ENCODE results near the gene IL6R.
"Not testable (repeated sequence)": the region's sequence is repeated elsewhere in the genome, so short reads cannot be mapped to it uniquely, and the experiment has no call there.

Gene IL6R

GRCh38 chr1:154406886-154407197 lies 1.7 kb downstream of the IL6R start:
- no peak for DNase-seq (ENCODE audit: low read depth in 2 of 2)

- DNase-seq (ENCODE audit: low read depth in 2 of 2): peak in 1 of 2 donors; percentile 41
Observed at GRCh38 chr1:154407198-154408091, 2.3 kb downstream of the IL6R start.

- no peak for DNase-seq (ENCODE audit: low read depth in 2 of 2)
Observed at GRCh38 chr1:154408174-154408777, 3.1 kb downstream of the IL6R start.

GRCh38 chr1:154410185-154410827 lies 5.2 kb downstream of the IL6R start:
- no peak for DNase-seq (ENCODE audit: low read depth in 2 of 2)

GRCh38 chr1:154411525-154411924 lies 6.4 kb downstream of the IL6R start:
- DNase-seq (ENCODE audit: low read depth in 2 of 2): no peak

- DNase-seq (ENCODE audit: low read depth in 2 of 2): no peak
Observed at GRCh38 chr1:154413177-154413783, 8.1 kb downstream of the IL6R start.

- DNase-seq (ENCODE audit: low read depth in 2 of 2): no peak
Observed at GRCh38 chr1:154414606-154415005, 9.5 kb downstream of the IL6R start.

- no peak for DNase-seq (ENCODE audit: low read depth in 2 of 2)
Observed at GRCh38 chr1:154416471-154417337, 11.6 kb downstream of the IL6R start.

- no peak for DNase-seq (ENCODE audit: low read depth in 2 of 2)
Observed at GRCh38 chr1:154417338-154417608, 12.1 kb downstream of the IL6R start.

GRCh38 chr1:154418062-154418921 lies 13.1 kb downstream of the IL6R start:
- DNase-seq (ENCODE audit: low read depth in 2 of 2): no peak

GRCh38 chr1:154418923-154419619 lies 13.9 kb downstream of the IL6R start:
- no peak for DNase-seq (ENCODE audit: low read depth in 2 of 2)

GRCh38 chr1:154419620-154420571 lies 14.8 kb downstream of the IL6R start:
- DNase-seq (ENCODE audit: low read depth in 2 of 2): peak in 1 of 2 donors; percentile 41

- no peak for DNase-seq (ENCODE audit: low read depth in 2 of 2)
Observed at GRCh38 chr1:154420961-154421924, 16.1 kb downstream of the IL6R start.

GRCh38 chr1:154422049-154422448 lies 16.9 kb downstream of the IL6R start:
- DNase-seq (ENCODE audit: low read depth in 2 of 2): not testable (repeated sequence)

GRCh38 chr1:154422521-154422920 lies 17.4 kb downstream of the IL6R start:
- no peak for DNase-seq (ENCODE audit: low read depth in 2 of 2)

GRCh38 chr1:154423304-154423987 lies 18.3 kb downstream of the IL6R start:
- peak in 1 of 2 donors; percentile 32 for DNase-seq (ENCODE audit: low read depth in 2 of 2)

- no peak for DNase-seq (ENCODE audit: low read depth in 2 of 2)
Observed at GRCh38 chr1:154423988-154424326, 18.8 kb downstream of the IL6R start.
